GM19324 (cell line): Measurements from ENCODE around the gene MAP3K21.

Experiments
- ATAC-seq: cut with Tn5 transposase; IDR thresholded peaks from one replicate; pipeline ENCODE4 v1.9.1; 2021; ENCODE audit warnings: mild to moderate bottlenecking, moderate library complexity; ENCODE audit not compliant: unreplicated experiment, low FRiP score

The MAP3K21 gene

DNA sequence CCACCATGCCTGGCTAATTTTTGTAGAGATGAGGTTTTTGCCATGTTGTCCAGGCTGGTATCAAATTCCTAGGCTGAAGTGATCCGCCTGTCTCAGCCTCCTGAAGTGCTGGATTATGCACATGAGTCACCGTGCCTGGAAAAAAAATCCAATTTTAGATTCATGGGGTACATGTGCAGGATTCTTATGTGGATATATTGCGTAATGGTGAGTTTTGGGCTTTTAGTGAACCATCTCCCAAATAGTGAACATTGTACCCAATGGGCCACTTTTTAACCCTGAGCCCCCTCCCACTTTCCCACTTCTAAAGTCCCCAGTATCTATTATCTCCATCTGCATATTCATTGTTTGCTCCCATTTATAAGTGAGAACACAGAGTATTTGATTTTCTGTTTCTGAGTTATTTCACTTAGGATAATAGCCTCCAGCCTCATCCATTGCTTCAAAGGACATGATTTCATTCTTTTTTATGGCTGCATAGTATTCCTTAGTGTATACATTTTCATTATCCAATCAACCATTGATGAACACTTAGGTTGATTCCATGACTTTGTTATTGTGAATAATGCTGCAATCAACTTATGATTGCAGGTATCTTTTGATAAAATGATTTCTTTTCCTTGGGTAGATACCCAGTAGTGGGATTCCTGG, 104.4 kb downstream of the MAP3K21 start:
- no peak for ATAC-seq

DNA sequence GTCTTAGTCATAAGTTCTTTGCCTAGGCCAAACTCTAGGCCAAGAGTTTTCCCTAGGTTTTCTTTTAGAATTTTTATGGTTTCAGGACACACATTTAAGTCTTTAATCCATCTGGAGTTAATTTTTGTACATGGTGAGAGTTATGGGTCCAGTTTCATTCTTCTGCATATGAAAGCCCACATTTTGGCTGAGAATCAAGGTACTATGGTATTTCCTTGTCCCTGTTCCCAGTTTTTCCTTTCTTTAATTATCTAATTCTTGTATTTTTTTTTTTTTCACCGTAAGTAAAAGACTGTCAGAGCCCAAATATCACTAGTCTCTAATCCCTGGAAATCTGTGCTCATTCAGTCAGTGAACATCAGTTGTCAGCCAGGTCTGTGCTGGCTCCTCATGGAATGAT, 105.4 kb downstream of the MAP3K21 start:
- ATAC-seq: no peak

DNA sequence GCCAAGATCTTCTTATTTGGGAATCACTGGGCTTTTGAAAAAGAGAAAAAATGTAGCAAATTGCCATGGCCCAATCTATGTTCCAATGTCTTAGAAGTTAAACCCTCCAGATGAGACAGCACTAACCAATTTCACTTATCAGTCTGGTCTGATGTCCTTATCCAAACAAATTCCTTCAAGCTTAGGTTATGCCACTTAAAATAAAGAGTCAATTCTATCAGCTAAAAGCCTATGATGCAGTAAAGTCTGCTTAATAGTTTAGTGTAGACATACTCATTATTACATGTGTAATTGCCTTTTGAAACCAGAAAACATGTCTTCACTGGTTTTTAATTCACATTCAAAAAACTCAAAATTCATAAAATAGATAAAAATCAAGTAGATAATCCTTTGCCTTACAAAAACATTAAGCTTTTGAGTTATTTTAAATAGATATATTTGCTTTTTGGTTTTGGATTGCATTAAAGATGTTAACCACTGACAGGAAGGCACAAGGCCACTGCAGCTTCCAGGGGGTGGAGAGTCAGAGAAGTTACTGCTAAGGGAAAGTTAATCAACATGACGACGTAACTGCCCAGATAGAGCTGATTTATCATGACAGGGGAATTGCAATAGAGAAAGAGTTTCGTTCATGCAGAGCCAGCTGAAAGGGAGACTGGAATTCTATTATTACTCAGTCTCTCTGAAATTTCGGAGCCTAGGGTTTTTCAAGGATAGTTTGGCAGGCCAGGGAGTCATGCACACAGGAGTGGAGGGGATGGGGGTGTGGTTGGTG, 106.1 kb downstream of the MAP3K21 start:
- ATAC-seq: no peak
